Osteocyte (in vitro differentiated cells): ENCODE measurements around the gene NTN3. TPM values are rescaled to one million over a fixed set of nuclear protein-coding genes. Genes with fewer than 3 reads are reported as not detected.

Experiments
- DNase-seq: peaks from one replicate; pipeline ENCODE4 v3.0.0; 2021; ENCODE audit warnings: mixed read lengths; ENCODE audit not compliant: unreplicated experiment; ENCODE audit errors: extremely low spot score
- H3K27ac Mint-ChIP-seq: one replicate; pipeline ENCODE4 v1.8.0; 2021; ENCODE audit warnings: mild to moderate bottlenecking, mixed read lengths; ENCODE audit not compliant: unreplicated experiment
- H3K27me3 Mint-ChIP-seq: one replicate; pipeline ENCODE4 v1.8.0; 2021; ENCODE audit warnings: mixed read lengths; ENCODE audit not compliant: unreplicated experiment
- H3K36me3 Mint-ChIP-seq: one replicate; pipeline ENCODE4 v1.8.0; 2021; ENCODE audit warnings: mixed read lengths; ENCODE audit not compliant: unreplicated experiment
- H3K4me1 Mint-ChIP-seq: one replicate; pipeline ENCODE4 v1.8.0; 2021; ENCODE audit warnings: mixed read lengths; ENCODE audit not compliant: unreplicated experiment
- H3K4me3 Mint-ChIP-seq: one replicate; pipeline ENCODE4 v1.8.0; 2021; ENCODE audit warnings: mild to moderate bottlenecking, moderate library complexity, mixed read lengths; ENCODE audit not compliant: unreplicated experiment
- H3K9me3 Mint-ChIP-seq: one replicate; pipeline ENCODE4 v1.8.0; 2021; ENCODE audit warnings: mixed read lengths; ENCODE audit not compliant: unreplicated experiment
- CTCF ChIP-seq: fragments of 200-600 bp; sonication (generic); IDR thresholded peaks from 2 replicates; pipeline ENCODE4 v1.5.0; 2021; ENCODE audit warnings: antibody characterized with exemption, mild to moderate bottlenecking, moderate library complexity
- total RNA-seq: library from RNA; stranded (reverse); gene quantifications from 2 replicates; pipeline ENCODE4 v1.2.1, GENCODE V29; 2021

NTN3 gene
- total RNA-seq, 1 donor from 2014 or later: 1.4 TPM

GRCh38 chr16:2487903-2488531, 16.9 kb downstream of the NTN3 start:
- TF ChIP-seq CTCF: no peak
- H3K9me3 Mint-ChIP-seq: no peaks in the 10 kb centered on the region
- no peak overlapping the region for H3K27ac Mint-ChIP-seq
- no peak for DNase-seq
- no peaks in the 10 kb centered on the region for H3K36me3 Mint-ChIP-seq
- H3K4me3 Mint-ChIP-seq: no peak overlapping the region
- H3K4me1 Mint-ChIP-seq: peaks cover 15% of the 10 kb centered on the region
- no peaks in the 10 kb centered on the region for H3K27me3 Mint-ChIP-seq

GRCh38 chr16:2489581-2489980, 18.5 kb downstream of the NTN3 start:
- DNase-seq: no peak
- H3K36me3 Mint-ChIP-seq: no peaks in the 10 kb centered on the region
- H3K9me3 Mint-ChIP-seq: no peaks in the 10 kb centered on the region
- H3K4me1 Mint-ChIP-seq: peaks cover 11% of the 10 kb centered on the region
- no peak for TF ChIP-seq CTCF
- no peaks in the 10 kb centered on the region for H3K27me3 Mint-ChIP-seq
- no peak overlapping the region for H3K4me3 Mint-ChIP-seq
- H3K27ac Mint-ChIP-seq: no peak overlapping the region

- H3K9me3 Mint-ChIP-seq: no peaks in the 10 kb centered on the region
- no peaks in the 10 kb centered on the region for H3K36me3 Mint-ChIP-seq
- H3K4me3 Mint-ChIP-seq: no peak overlapping the region
- no peaks in the 10 kb centered on the region for H3K27me3 Mint-ChIP-seq
- H3K27ac Mint-ChIP-seq: no peak overlapping the region
- TF ChIP-seq CTCF: no peak
- no peak for DNase-seq
- H3K4me1 Mint-ChIP-seq: peaks cover 11% of the 10 kb centered on the region
These were observed 19.4 kb downstream of the NTN3 start for GRCh38 chr16:2490190-2491105.

GRCh38 chr16:2492292-2492691, 21.2 kb downstream of the NTN3 start:
- no peak for TF ChIP-seq CTCF
- DNase-seq: no peak
- Mint-ChIP-seq H3K27me3 (no peaks in the 10 kb centered on the region), H3K9me3 (no peaks in the 10 kb centered on the region), H3K27ac (no peak overlapping the region), H3K4me1 (peaks cover 5% of the 10 kb centered on the region), H3K36me3 (peaks cover 4% of the 10 kb centered on the region), H3K4me3 (no peak overlapping the region)

GRCh38 chr16:2493605-2494004, 22.5 kb downstream of the NTN3 start:
- DNase-seq: no peak
- H3K27me3 Mint-ChIP-seq: no peaks in the 10 kb centered on the region
- no peak overlapping the region for H3K4me3 Mint-ChIP-seq
- peaks cover 5% of the 10 kb centered on the region for H3K4me1 Mint-ChIP-seq
- no peak for TF ChIP-seq CTCF
- peaks cover 9% of the 10 kb centered on the region for H3K36me3 Mint-ChIP-seq
- H3K27ac Mint-ChIP-seq: no peak overlapping the region
- H3K9me3 Mint-ChIP-seq: no peaks in the 10 kb centered on the region
